Measurements from ENCODE around the gene MAST1.
"Not testable (repeated sequence)": the region's sequence is repeated elsewhere in the genome, so short reads cannot be mapped to it uniquely, and the experiment has no call there.

DNA sequence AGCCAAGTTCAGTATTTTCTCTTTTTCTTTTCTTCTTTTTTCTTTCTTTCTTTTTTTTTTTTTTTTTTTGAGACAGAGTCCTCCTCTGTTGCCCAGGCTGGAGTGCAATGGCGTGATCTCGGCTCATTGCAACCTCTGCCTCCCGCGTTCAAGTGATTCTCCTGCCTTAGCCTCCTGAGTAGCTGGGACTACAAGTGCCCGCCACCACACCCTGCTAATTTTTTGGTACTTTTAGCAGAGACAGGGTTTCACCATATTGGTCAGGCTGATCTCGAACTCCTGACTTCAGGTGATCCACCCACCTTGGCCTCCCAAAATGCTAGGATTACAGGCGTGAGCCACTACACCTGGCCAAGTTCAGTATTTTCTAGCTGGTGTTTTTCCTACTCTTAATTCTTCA is 40.7 kb upstream of the MAST1 start:
- not testable (repeated sequence) for TF ChIP-seq SUZ12 (IDR thresholded peaks at IDR 0.05); ELF4 (IDR thresholded peaks at IDR 0.05); FOXM1 (IDR thresholded peaks at IDR 0.05; ENCODE audit: borderline replicate concordance); BHLHE40 (IDR thresholded peaks at IDR 0.05; ENCODE audit: borderline replicate concordance); ARNT (IDR thresholded peaks at IDR 0.05); TARDBP (IDR thresholded peaks at IDR 0.05); SP1 (IDR thresholded peaks at IDR 0.05)
